Osteoblast (primary cell): ENCODE data around the gene SAMD9L. TPM values are rescaled to one million over a fixed set of nuclear protein-coding genes. Genes with fewer than 3 reads are reported as not detected.
A peak's percentile ranks its signal among the peaks of the same experiment; 100 is the strongest.

Source experiments
- DNase-seq: peaks from one replicate; pipeline ENCODE4 v3.0.0; 2011; ENCODE audit warnings: low spot score, mixed read lengths; ENCODE audit not compliant: insufficient read length; ENCODE audit errors: missing footprints
- H2AFZ ChIP-seq: 2 replicates; pipeline ENCODE4 v1.6.0; 2011; ENCODE audit warnings: mild to moderate bottlenecking, low read length
- H3K27ac ChIP-seq: 2 replicates; pipeline ENCODE4 v1.5.1; 2011; ENCODE audit warnings: mild to moderate bottlenecking, low read depth, low read length, moderate library complexity
- H3K27me3 ChIP-seq: 2 replicates; pipeline ENCODE4 v1.6.0; 2012; ENCODE audit warnings: mild to moderate bottlenecking, control low read depth, inconsistent platforms, low read length, moderate library complexity; ENCODE audit not compliant: insufficient read depth
- H3K36me3 ChIP-seq: 2 replicates; pipeline ENCODE4 v1.5.1; 2011; ENCODE audit warnings: mild to moderate bottlenecking, low read length, control low read depth, moderate library complexity; ENCODE audit not compliant: insufficient read depth
- H3K4me1 ChIP-seq: 2 replicates; pipeline ENCODE4 v1.5.1; 2011; ENCODE audit warnings: mild to moderate bottlenecking, low read length, control low read depth, moderate library complexity; ENCODE audit not compliant: insufficient read depth
- H3K4me2 ChIP-seq: 2 replicates; pipeline ENCODE4 v1.6.0; 2011; ENCODE audit warnings: mild to moderate bottlenecking, low read length; ENCODE audit not compliant: insufficient read depth
- H3K4me3 ChIP-seq: fragments of 200-600 bp; sonication (generic); 3 replicates; pipeline ENCODE4 v1.5.1; 2012; ENCODE audit warnings: mild to moderate bottlenecking, low read length, inconsistent platforms; ENCODE audit not compliant: insufficient read depth
- H3K79me2 ChIP-seq: 2 replicates; pipeline ENCODE4 v1.6.0; 2012; ENCODE audit warnings: mild to moderate bottlenecking, low read length, control low read depth, inconsistent platforms; ENCODE audit not compliant: insufficient read depth
- H3K9me3 ChIP-seq: 2 replicates; pipeline ENCODE4 v1.5.1; 2011; ENCODE audit warnings: low read depth, low read length, control low read depth
- H4K20me1 ChIP-seq: 2 replicates; pipeline ENCODE4 v1.6.0; 2012; ENCODE audit warnings: mild to moderate bottlenecking, low read length, control low read depth; ENCODE audit not compliant: insufficient read depth
- total RNA-seq: library from RNA; depleted of rRNA; stranded (reverse); fragments of >200 nt; gene quantifications from 2 replicates; pipeline ENCODE4 v1.2.3, GENCODE V29; 2012
- TF ChIP-seq, protein P1 (sequence below): IDR thresholded peaks from 2 replicates; pipeline ENCODE4 v1.5.1; 2011; ENCODE audit warnings: mild to moderate bottlenecking, low read depth, low read length, moderate library complexity; ENCODE audit errors: extremely low read depth

Gene SAMD9L
- total RNA-seq, 1 donor: 25.0 TPM

- H3K36me3 ChIP-seq: no peaks in the 10 kb centered on the region
- H3K79me2 ChIP-seq: no peaks in the 10 kb centered on the region
- H3K4me3 ChIP-seq: peak overlapping the region; percentile 21
- H3K9me3 ChIP-seq: peaks cover 4% of the 10 kb centered on the region
- DNase-seq: peak; percentile 41
- H4K20me1 ChIP-seq: no peaks in the 10 kb centered on the region
- H3K27ac ChIP-seq: no peak overlapping the region
- no peak overlapping the region for H3K4me2 ChIP-seq
- TF ChIP-seq, protein P1, sequence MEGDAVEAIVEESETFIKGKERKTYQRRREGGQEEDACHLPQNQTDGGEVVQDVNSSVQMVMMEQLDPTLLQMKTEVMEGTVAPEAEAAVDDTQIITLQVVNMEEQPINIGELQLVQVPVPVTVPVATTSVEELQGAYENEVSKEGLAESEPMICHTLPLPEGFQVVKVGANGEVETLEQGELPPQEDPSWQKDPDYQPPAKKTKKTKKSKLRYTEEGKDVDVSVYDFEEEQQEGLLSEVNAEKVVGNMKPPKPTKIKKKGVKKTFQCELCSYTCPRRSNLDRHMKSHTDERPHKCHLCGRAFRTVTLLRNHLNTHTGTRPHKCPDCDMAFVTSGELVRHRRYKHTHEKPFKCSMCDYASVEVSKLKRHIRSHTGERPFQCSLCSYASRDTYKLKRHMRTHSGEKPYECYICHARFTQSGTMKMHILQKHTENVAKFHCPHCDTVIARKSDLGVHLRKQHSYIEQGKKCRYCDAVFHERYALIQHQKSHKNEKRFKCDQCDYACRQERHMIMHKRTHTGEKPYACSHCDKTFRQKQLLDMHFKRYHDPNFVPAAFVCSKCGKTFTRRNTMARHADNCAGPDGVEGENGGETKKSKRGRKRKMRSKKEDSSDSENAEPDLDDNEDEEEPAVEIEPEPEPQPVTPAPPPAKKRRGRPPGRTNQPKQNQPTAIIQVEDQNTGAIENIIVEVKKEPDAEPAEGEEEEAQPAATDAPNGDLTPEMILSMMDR: no peak
- H3K4me1 ChIP-seq: no peaks in the 10 kb centered on the region
- no peak overlapping the region for H2AFZ ChIP-seq
- H3K27me3 ChIP-seq: no peaks in the 10 kb centered on the region
These were observed 8.7 kb upstream of the SAMD9L start for GRCh38 chr7:93156884-93157283.

GRCh38 chr7:93150200-93150835 lies 2.1 kb upstream of the SAMD9L start:
- DNase-seq: no peak
- H3K27me3 ChIP-seq: no peaks in the 10 kb centered on the region
- H3K4me3 ChIP-seq: no peak overlapping the region
- H3K36me3 ChIP-seq: no peaks in the 10 kb centered on the region
- no peaks in the 10 kb centered on the region for H3K9me3 ChIP-seq
- no peak overlapping the region for H2AFZ ChIP-seq
- H3K4me2 ChIP-seq: peak overlapping the region; percentile 38
- H3K27ac ChIP-seq: peak overlapping the region; percentile 36
- TF ChIP-seq, protein P1: no peak
- H4K20me1 ChIP-seq: no peaks in the 10 kb centered on the region
- H3K79me2 ChIP-seq: peaks cover 2% of the 10 kb centered on the region
- peaks cover 19% of the 10 kb centered on the region for H3K4me1 ChIP-seq

GRCh38 chr7:93148727-93149126 lies 542 bp upstream of the SAMD9L start:
- no peaks in the 10 kb centered on the region for H3K36me3 ChIP-seq
- no peaks in the 10 kb centered on the region for H3K9me3 ChIP-seq
- H3K4me1 ChIP-seq: peaks cover 19% of the 10 kb centered on the region
- peak overlapping the region; percentile 69 for H2AFZ ChIP-seq
- no peaks in the 10 kb centered on the region for H4K20me1 ChIP-seq
- H3K27me3 ChIP-seq: no peaks in the 10 kb centered on the region
- peak overlapping the region; percentile 73 for H3K4me3 ChIP-seq
- H3K27ac ChIP-seq: peak overlapping the region; percentile 51
- DNase-seq: no peak
- peak overlapping the region; percentile 94 for H3K4me2 ChIP-seq
- peaks cover 2% of the 10 kb centered on the region for H3K79me2 ChIP-seq
- TF ChIP-seq, protein P1: no peak

DNA sequence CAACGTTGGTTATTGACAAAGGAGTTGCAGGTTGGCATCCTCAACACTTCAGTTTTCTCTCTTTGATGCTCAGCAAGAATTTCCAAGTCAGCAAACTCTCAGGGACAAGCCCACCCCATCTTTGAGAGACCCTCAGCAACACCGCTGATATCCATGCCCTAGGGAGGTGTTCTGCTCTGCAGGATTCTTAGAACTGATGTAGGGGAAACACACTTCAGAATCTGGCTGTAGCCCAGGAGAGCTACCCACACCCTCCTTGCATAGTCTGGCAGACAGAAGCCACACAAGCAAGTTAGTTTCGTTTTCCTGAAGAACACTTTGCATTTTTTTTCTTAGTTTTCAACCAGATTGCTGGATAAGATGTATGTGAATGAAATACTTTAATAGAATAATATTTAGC lies 822 bp downstream of the SAMD9L start:
- peaks cover 19% of the 10 kb centered on the region for H3K4me1 ChIP-seq
- no peak for DNase-seq
- peak overlapping the region; percentile 73 for H3K4me3 ChIP-seq
- H3K79me2 ChIP-seq: peaks cover 2% of the 10 kb centered on the region
- no peaks in the 10 kb centered on the region for H3K27me3 ChIP-seq
- no peaks in the 10 kb centered on the region for H3K9me3 ChIP-seq
- H3K36me3 ChIP-seq: peaks cover 4% of the 10 kb centered on the region
- no peaks in the 10 kb centered on the region for H4K20me1 ChIP-seq
- peak overlapping the region; percentile 51 for H3K27ac ChIP-seq
- TF ChIP-seq, protein P1: no peak
- peak overlapping the region; percentile 92 for H2AFZ ChIP-seq
- H3K4me2 ChIP-seq: peak overlapping the region; percentile 94
